Peyer's patch (tissue), 4 donors: Measurements from ENCODE around the gene RRP1B. TPM values are rescaled to one million over a fixed set of nuclear protein-coding genes. Genes with fewer than 3 reads are reported as not detected.

ENCODE experiments used
- DNase-seq, 3 donors: peaks; one replicate each; pipeline ENCODE4 v3.0.0-alpha.2; 2017 to 2019
- H3K27ac ChIP-seq, 4 donors: fragments of 200-600 bp; sonication (generic); one replicate each; pipeline ENCODE4 v1.5.1; 2016 to 2019
- H3K27me3 ChIP-seq, 2 donors: fragments of 200-600 bp; sonication (generic); one replicate each; pipeline ENCODE4 v1.5.1; 2019
- H3K36me3 ChIP-seq, 3 donors: fragments of 200-600 bp; sonication (generic); one replicate each; pipeline ENCODE4 v1.5.1; 2016 to 2019
- H3K4me1 ChIP-seq, 4 donors: fragments of 200-600 bp; sonication (generic); one replicate each; pipeline ENCODE4 v1.5.1; 2016 to 2019
- H3K4me3 ChIP-seq, 4 donors: fragments of 200-600 bp; sonication (generic); 1 replicate in 3 of 4; 2 replicates in 1 of 4; pipeline ENCODE4 v1.5.1; 2016 to 2019; ENCODE audit warnings: mild to moderate bottlenecking in 1 of 4
- H3K9me3 ChIP-seq, 4 donors: fragments of 200-600 bp; sonication (generic); one replicate each; pipeline ENCODE4 v1.5.1; 2016 to 2019; ENCODE audit warnings: mild to moderate bottlenecking in 1 of 4
- POLR2A ChIP-seq, 2 donors: fragments of 450-650 bp; IDR thresholded peaks; one replicate each; pipeline ENCODE4 v1.5.1; 2017; ENCODE audit warnings: antibody characterized with exemption in 2 of 2, mild to moderate bottlenecking in 2 of 2, moderate library complexity in 2 of 2
- total RNA-seq, 4 donors: library from RNA; depleted of rRNA; stranded (reverse); fragments of >200 nt; gene quantifications; one replicate each; pipeline ENCODE4 v1.1.0, GENCODE V29; 2016
- TF ChIP-seq, protein P1 (sequence below), 6 experiments: fragments of 450-650 bp in 4 of 6; fragments of 200-600 bp in 2 of 6; sonication (generic) in 1 of 6; IDR thresholded peaks; one replicate each; pipeline ENCODE4 v1.5.1; 2017 to 2019; ENCODE audit warnings: antibody characterized with exemption in 6 of 6, mild to moderate bottlenecking in 3 of 6, moderate library complexity in 1 of 6

The RRP1B gene
- total RNA-seq, 4 donors from 2014 or later = 10.7 to 28.1 (median 14.1) TPM

- Histone ChIP-seq H3K27me3 (no peaks in the 10 kb centered on the region), H3K27ac (peak overlapping the region in 3 of 4 donors; percentile 32 to 88 (median 79)), H3K4me3 (no peak overlapping the region), H3K4me1 (no peaks in the 10 kb centered on the region), H3K9me3 (peaks cover 0 to 16% (median 0%) of the 10 kb centered on the region in 4 donors), H3K36me3 (no peaks in the 10 kb centered on the region)
- peak in 1 of 2 donors; percentile 59 for TF ChIP-seq POLR2A (IDR thresholded peaks at IDR 0.05)
- TF ChIP-seq, protein P1, sequence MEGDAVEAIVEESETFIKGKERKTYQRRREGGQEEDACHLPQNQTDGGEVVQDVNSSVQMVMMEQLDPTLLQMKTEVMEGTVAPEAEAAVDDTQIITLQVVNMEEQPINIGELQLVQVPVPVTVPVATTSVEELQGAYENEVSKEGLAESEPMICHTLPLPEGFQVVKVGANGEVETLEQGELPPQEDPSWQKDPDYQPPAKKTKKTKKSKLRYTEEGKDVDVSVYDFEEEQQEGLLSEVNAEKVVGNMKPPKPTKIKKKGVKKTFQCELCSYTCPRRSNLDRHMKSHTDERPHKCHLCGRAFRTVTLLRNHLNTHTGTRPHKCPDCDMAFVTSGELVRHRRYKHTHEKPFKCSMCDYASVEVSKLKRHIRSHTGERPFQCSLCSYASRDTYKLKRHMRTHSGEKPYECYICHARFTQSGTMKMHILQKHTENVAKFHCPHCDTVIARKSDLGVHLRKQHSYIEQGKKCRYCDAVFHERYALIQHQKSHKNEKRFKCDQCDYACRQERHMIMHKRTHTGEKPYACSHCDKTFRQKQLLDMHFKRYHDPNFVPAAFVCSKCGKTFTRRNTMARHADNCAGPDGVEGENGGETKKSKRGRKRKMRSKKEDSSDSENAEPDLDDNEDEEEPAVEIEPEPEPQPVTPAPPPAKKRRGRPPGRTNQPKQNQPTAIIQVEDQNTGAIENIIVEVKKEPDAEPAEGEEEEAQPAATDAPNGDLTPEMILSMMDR (IDR thresholded peaks at IDR 0.05) = peak in 1 of 6 experiments; percentile 7
- peak in 2 of 3 donors; percentile 68 to 80 for DNase-seq
Measured at GRCh38 chr21:43618940-43619339, 40.4 kb upstream of the RRP1B start.

GRCh38 chr21:43619344-43619743 lies 40.0 kb upstream of the RRP1B start:
- TF ChIP-seq, protein P1 (IDR thresholded peaks at IDR 0.05) = no peak
- no peak for TF ChIP-seq POLR2A (IDR thresholded peaks at IDR 0.05)
- Histone ChIP-seq H3K9me3 (peaks cover 0 to 16% (median 0%) of the 10 kb centered on the region in 4 donors), H3K27ac (peak overlapping the region in 3 of 4 donors; percentile 32 to 88 (median 79)), H3K36me3 (no peaks in the 10 kb centered on the region), H3K27me3 (no peaks in the 10 kb centered on the region), H3K4me1 (no peaks in the 10 kb centered on the region), H3K4me3 (no peak overlapping the region)
- no peak for DNase-seq

- TF ChIP-seq, protein P1 (IDR thresholded peaks at IDR 0.05) = peak in 4 of 6 experiments; percentile 17 to 71 (median 60)
- no peak for TF ChIP-seq POLR2A (IDR thresholded peaks at IDR 0.05)
- no peak for DNase-seq
Measured at GRCh38 chr21:43619856-43620255, 39.5 kb upstream of the RRP1B start.

GRCh38 chr21:43622796-43623195 lies 36.6 kb upstream of the RRP1B start:
- Histone ChIP-seq H3K27me3 (no peaks in the 10 kb centered on the region), H3K36me3 (no peaks in the 10 kb centered on the region), H3K4me1 (no peaks in the 10 kb centered on the region), H3K9me3 (peaks cover 0 to 16% (median 0%) of the 10 kb centered on the region in 4 donors), H3K27ac (no peak overlapping the region), H3K4me3 (no peak overlapping the region)
- no peak for TF ChIP-seq POLR2A (IDR thresholded peaks at IDR 0.05)
- TF ChIP-seq, protein P1 (IDR thresholded peaks at IDR 0.05) = no peak
- DNase-seq = no peak

More at GRCh38 chr21:43619856-43620255, 39.5 kb upstream of the RRP1B start:
- H3K4me3 ChIP-seq = no peak overlapping the region
- no peaks in the 10 kb centered on the region for H3K36me3 ChIP-seq
- H3K9me3 ChIP-seq = peaks cover 0 to 16% (median 0%) of the 10 kb centered on the region in 4 donors
- peak overlapping the region in 3 of 4 donors; percentile 32 to 88 (median 79) for H3K27ac ChIP-seq
- no peaks in the 10 kb centered on the region for H3K27me3 ChIP-seq
- H3K4me1 ChIP-seq = no peaks in the 10 kb centered on the region

DNA sequence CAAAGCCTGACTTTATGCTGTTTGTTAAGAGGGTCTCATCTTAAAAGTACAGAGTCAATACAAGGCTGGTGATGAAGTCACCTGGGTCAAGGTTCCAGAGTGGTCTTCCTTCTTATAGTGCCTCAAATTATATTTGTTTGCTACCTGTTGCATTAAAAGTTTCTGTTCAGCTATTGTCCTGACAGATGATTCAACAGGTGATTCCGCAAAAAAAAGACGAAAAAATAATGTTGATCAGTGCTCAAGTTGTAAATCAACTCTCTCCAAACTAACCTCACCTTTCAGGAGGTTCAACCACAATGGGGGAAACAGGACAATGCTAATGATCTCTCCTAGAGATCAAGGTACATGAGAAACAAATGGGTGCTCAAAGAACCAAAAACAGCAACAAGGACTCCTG lies 35.8 kb upstream of the RRP1B start:
- no peaks in the 10 kb centered on the region for H3K36me3 ChIP-seq
- H3K4me1 ChIP-seq = no peaks in the 10 kb centered on the region

More for the DNA sequence above, 35.8 kb upstream of the RRP1B start:
- DNase-seq = no peak
- Histone ChIP-seq H3K27me3 (no peaks in the 10 kb centered on the region), H3K27ac (no peak overlapping the region), H3K9me3 (peaks cover 0 to 16% (median 0%) of the 10 kb centered on the region in 4 donors), H3K4me3 (no peak overlapping the region)
- TF ChIP-seq, protein P1 (IDR thresholded peaks at IDR 0.05) = no peak
- no peak for TF ChIP-seq POLR2A (IDR thresholded peaks at IDR 0.05)
